ENCODE measurements around the gene BZW1.
A peak's percentile ranks its signal among the peaks of the same experiment; 100 is the strongest.

Gene BZW1

DNA sequence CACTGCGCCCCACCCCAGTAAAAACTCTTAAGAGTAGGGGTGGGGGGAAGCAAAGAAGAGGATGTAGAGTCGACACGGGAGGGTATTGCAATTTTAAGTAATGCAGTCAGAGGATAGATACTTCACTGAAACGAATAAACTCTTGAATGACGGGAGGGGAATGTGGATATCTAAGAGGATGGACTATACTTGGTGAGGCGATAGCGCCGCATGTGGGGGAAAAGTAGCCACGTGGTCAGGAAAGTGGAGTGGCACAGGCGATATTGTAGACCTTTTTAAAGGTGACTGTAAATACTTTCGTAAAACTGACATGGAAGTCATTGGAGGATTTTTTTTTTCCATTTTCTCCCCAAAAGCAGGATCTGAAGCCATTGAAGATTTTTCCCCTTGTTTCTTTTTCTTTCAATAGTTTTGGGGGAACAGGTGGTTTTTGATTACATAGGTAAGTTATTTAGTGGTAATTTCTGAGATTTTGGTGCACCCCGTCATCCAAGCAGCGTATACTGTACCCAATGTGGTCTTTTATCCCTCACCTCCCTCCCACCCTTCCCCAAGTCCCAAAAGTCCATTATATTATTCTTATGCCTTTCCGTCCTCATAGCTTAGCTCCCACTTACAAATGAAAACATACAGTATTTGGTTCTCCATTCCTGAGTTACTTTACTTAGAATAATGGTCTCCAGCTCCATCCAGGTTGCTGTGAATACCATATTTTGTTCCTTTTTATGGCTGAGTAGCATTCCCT, 39.0 kb downstream of the BZW1 start:
- H3K9ac ChIP-seq (ENCODE audit: low read depth in 1 of 2, low read length in 2 of 2), result no peak overlapping the region
- H3K4me1 ChIP-seq (ENCODE audit: control insufficient read depth in 1 of 2, insufficient read depth in 2 of 2, low read length in 2 of 2), result no peaks in the 10 kb centered on the region
- H3K9me3 ChIP-seq (ENCODE audit: control insufficient read depth in 1 of 2, low read length in 2 of 2), result no peaks in the 10 kb centered on the region
- no peaks in the 10 kb centered on the region for H3K27me3 ChIP-seq (ENCODE audit: control insufficient read depth in 1 of 2, insufficient read depth in 2 of 2, low read length in 2 of 2)
- no peak overlapping the region for H3K27ac ChIP-seq (ENCODE audit: low read depth, low read length)
- peaks cover 36 to 48% of the 10 kb centered on the region in 2 donors for H3K36me3 ChIP-seq (ENCODE audit: control insufficient read depth in 1 of 2, insufficient read depth in 2 of 2, low read length in 2 of 2)
- no peak overlapping the region for H3K4me3 ChIP-seq (ENCODE audit: low read depth in 1 of 2, low read length in 2 of 2)

DNA sequence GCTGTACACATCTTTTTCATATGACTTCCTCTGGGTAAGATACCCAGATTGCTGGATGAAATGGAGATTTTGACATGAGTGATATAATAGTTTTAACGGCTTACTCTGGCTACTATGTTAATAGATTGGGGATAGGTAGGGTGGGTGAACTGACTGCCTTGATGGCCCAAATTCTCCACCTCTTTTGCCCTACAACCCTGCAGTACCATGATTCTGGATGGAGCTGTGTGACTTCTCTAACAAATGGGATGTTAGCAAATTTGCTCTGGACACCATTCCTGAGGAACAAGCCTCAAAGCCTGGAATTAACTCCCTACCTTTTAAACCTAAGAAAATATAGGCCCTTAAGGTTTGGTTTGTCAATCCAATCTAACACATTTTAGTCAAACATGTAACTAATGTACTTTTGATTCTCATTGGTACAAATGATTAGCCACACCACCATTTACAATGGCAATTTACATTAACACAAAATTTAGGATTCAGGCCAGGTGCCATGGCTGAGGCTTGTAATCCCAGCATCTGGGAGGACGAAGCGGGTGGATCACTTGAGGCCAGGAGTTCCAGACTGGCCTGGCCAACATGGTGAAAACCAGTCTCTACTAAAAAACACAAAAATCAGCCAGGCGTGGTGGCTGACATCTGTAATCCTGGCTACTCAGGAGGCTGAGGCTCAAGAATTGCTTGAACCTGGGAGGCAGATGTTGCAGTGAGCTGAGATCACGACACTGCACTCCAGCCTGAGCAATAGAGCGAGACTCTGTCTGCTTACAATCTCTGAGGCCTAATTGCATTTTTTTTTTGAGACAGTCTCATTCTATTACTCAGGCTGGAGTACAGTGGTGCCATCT, 39.9 kb downstream of the BZW1 start:
- Histone ChIP-seq H3K4me3 (ENCODE audit: low read depth in 1 of 2, low read length in 2 of 2) (no peak overlapping the region), H3K27ac (ENCODE audit: low read depth, low read length) (no peak overlapping the region), H3K36me3 (ENCODE audit: control insufficient read depth in 1 of 2, insufficient read depth in 2 of 2, low read length in 2 of 2) (peaks cover 42 to 58% of the 10 kb centered on the region in 2 donors), H3K27me3 (ENCODE audit: control insufficient read depth in 1 of 2, insufficient read depth in 2 of 2, low read length in 2 of 2) (no peaks in the 10 kb centered on the region), H3K9ac (ENCODE audit: low read depth in 1 of 2, low read length in 2 of 2) (no peak overlapping the region), H3K9me3 (ENCODE audit: control insufficient read depth in 1 of 2, low read length in 2 of 2) (no peaks in the 10 kb centered on the region), H3K4me1 (ENCODE audit: control insufficient read depth in 1 of 2, insufficient read depth in 2 of 2, low read length in 2 of 2) (no peaks in the 10 kb centered on the region)

DNA sequence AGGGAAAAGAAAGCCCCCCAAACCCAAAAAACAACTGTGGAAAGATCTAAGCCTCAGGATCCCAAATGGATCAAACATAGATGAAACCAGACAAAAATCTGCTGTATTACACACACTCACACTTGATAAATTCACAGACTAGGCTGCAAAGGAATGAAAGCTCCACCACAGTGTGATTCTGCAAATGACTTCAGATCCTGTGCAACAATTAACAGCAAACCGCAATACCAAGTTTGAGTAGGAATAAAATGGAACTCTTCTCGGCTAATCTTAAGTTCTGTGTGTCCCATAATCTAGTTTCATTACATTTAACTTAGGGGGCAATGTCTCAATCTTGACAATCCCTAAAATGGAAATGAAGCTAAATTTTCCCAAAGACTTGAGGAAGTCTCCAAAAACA, 40.9 kb downstream of the BZW1 start:
- Histone ChIP-seq H3K9ac (ENCODE audit: low read depth in 1 of 2, low read length in 2 of 2) (no peak overlapping the region), H3K36me3 (ENCODE audit: control insufficient read depth in 1 of 2, insufficient read depth in 2 of 2, low read length in 2 of 2) (peaks cover 48 to 68% of the 10 kb centered on the region in 2 donors), H3K27me3 (ENCODE audit: control insufficient read depth in 1 of 2, insufficient read depth in 2 of 2, low read length in 2 of 2) (no peaks in the 10 kb centered on the region), H3K9me3 (ENCODE audit: control insufficient read depth in 1 of 2, low read length in 2 of 2) (no peaks in the 10 kb centered on the region), H3K4me1 (ENCODE audit: control insufficient read depth in 1 of 2, insufficient read depth in 2 of 2, low read length in 2 of 2) (no peaks in the 10 kb centered on the region), H3K4me3 (ENCODE audit: low read depth in 1 of 2, low read length in 2 of 2) (no peak overlapping the region), H3K27ac (ENCODE audit: low read depth, low read length) (no peak overlapping the region)

DNA sequence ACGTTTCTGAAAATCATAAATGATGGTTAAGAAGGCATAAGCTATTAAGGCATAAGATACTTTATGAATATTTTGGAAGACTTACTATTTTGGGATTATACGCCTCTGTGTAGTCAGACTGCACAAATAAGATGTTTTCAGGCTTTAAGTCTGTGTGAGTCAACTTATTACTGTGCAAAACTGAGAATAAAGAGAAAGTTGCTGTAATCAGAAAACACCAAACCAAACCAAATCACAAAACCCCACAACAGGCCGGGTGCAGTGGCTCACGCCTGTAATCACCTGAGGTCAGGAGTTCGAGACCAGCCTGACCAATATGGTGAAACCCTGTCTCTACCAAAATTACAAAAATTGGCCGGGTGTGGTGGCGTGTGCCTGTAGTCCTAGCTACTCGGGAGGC, 45.1 kb downstream of the BZW1 start:
- Histone ChIP-seq H3K27ac (ENCODE audit: low read depth, low read length) (no peak overlapping the region), H3K4me1 (ENCODE audit: control insufficient read depth in 1 of 2, insufficient read depth in 2 of 2, low read length in 2 of 2) (peaks cover 14 to 23% of the 10 kb centered on the region in 2 donors), H3K27me3 (ENCODE audit: control insufficient read depth in 1 of 2, insufficient read depth in 2 of 2, low read length in 2 of 2) (no peaks in the 10 kb centered on the region), H3K9me3 (ENCODE audit: control insufficient read depth in 1 of 2, low read length in 2 of 2) (no peaks in the 10 kb centered on the region), H3K36me3 (ENCODE audit: control insufficient read depth in 1 of 2, insufficient read depth in 2 of 2, low read length in 2 of 2) (peaks cover 59 to 86% of the 10 kb centered on the region in 2 donors), H3K9ac (ENCODE audit: low read depth in 1 of 2, low read length in 2 of 2) (no peak overlapping the region), H3K4me3 (ENCODE audit: low read depth in 1 of 2, low read length in 2 of 2) (no peak overlapping the region)

DNA sequence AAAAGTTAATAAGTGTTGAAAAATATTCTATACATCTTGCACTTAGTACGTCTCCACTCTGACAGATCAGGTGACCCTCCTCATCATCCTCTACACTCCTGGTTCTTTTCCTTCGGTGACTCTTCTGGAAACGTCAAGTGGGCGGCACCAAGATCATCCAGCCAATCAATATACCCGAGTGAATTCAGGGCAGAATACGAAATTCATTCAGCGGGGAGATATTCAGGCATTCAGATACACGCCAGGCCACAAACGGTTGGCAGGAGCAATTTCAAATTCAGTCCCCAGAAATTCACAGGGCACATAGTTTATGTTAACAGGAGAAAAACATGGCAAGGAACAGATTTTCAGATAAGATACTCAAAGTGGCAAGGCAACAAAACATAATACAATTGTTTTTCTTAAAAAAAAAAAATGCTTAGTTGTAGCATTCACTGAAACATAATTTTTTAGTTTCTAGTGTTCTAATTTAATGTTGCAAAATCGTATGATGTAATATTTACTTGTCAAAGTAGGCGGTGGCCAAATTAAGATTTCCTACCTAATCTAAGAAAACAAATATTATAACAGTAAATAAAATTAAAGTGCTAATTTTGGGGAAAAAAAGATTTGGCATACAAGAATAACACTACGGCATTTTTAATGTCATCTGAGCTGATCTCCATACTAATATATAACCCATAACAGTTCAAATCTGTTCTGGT, 48.5 kb downstream of the BZW1 start:
- Histone ChIP-seq H3K27me3 (ENCODE audit: control insufficient read depth in 1 of 2, insufficient read depth in 2 of 2, low read length in 2 of 2) (no peaks in the 10 kb centered on the region), H3K27ac (ENCODE audit: low read depth, low read length) (no peak overlapping the region), H3K9me3 (ENCODE audit: control insufficient read depth in 1 of 2, low read length in 2 of 2) (no peaks in the 10 kb centered on the region), H3K36me3 (ENCODE audit: control insufficient read depth in 1 of 2, insufficient read depth in 2 of 2, low read length in 2 of 2) (peaks cover 31 to 52% of the 10 kb centered on the region in 2 donors), H3K9ac (ENCODE audit: low read depth in 1 of 2, low read length in 2 of 2) (no peak overlapping the region), H3K4me1 (ENCODE audit: control insufficient read depth in 1 of 2, insufficient read depth in 2 of 2, low read length in 2 of 2) (peaks cover 16 to 25% of the 10 kb centered on the region in 2 donors), H3K4me3 (ENCODE audit: low read depth in 1 of 2, low read length in 2 of 2) (peak overlapping the region in 1 of 2 donors; percentile 80)

DNA sequence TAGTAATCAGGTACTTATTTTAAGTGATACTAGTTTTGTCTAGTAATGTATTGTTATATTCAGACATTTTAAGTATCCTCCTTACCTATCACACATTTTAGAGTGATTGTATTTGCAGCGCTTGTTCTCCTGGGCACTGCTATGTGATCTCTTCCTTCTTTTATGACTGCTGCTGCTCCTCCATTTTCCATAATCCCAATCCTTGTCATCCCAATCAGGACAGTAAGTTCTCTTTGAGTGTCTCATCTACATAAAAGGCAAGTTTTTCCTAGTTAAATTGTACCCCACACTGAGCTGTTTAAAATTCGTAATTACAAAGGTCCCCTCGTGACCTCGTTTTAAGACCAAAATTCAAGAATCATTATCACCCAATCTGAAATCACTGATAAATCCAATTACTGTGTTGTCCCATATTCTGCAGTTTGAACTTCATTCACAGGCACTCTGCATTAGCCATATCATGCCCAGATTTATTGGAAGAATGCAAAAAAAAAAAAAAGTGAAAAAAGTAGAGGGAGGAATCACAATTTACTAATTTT, 50.0 kb downstream of the BZW1 start:
- no peaks in the 10 kb centered on the region for H3K9me3 ChIP-seq (ENCODE audit: control insufficient read depth in 1 of 2, low read length in 2 of 2)
- H3K4me3 ChIP-seq (ENCODE audit: low read depth in 1 of 2, low read length in 2 of 2), result peak overlapping the region; percentile 80 to 98
- peaks cover 17 to 26% of the 10 kb centered on the region in 2 donors for H3K4me1 ChIP-seq (ENCODE audit: control insufficient read depth in 1 of 2, insufficient read depth in 2 of 2, low read length in 2 of 2)
- H3K36me3 ChIP-seq (ENCODE audit: control insufficient read depth in 1 of 2, insufficient read depth in 2 of 2, low read length in 2 of 2), result peaks cover 24 to 37% of the 10 kb centered on the region in 2 donors
- H3K27me3 ChIP-seq (ENCODE audit: control insufficient read depth in 1 of 2, insufficient read depth in 2 of 2, low read length in 2 of 2), result no peaks in the 10 kb centered on the region
- peak overlapping the region; percentile 18 to 100 for H3K9ac ChIP-seq (ENCODE audit: low read depth in 1 of 2, low read length in 2 of 2)
- H3K27ac ChIP-seq (ENCODE audit: low read depth, low read length), result no peak overlapping the region

DNA sequence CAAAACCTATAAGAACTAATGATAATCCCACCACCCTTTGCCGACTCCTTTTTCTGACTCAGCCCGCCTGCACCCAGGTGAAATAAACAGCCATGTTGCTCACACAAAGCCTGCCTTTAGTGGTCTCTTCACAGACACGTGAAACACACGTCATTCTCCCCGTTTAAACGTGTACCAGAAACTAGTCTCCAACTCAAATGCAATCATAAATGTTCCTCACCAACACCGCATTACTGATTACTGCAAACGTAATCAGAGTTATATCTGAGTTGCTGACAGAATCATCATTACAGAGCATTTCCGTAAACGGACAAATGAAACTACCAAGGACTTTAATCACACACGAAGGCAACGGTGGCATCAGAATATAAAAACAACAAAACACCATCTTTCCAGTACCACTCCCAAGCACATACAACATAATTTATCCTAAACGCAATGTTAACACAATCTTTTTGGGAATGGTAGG, 50.9 kb downstream of the BZW1 start:
- Histone ChIP-seq H3K9ac (ENCODE audit: low read depth in 1 of 2, low read length in 2 of 2) (peak overlapping the region; percentile 100), H3K4me1 (ENCODE audit: control insufficient read depth in 1 of 2, insufficient read depth in 2 of 2, low read length in 2 of 2) (peaks cover 17 to 26% of the 10 kb centered on the region in 2 donors)

DNA sequence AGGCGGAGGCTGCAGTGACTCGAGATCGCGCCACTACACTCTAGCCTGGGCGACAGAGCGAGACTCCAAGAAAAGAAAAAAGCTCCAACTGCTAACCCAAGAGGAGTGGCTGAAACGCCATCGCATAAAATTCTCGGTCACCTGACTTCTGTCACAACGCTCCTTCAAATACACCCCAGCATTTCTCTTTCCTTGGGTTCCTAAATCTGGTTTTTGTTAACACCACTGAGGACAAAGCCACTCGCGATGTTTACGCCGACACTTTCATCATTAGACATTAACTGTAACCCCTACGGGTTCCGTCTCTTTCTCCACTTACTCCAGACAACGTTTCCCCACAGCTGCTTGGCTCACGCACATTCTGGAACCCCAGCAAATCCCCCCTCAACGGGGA, 52.1 kb downstream of the BZW1 start:
- Histone ChIP-seq H3K36me3 (ENCODE audit: control insufficient read depth in 1 of 2, insufficient read depth in 2 of 2, low read length in 2 of 2) (peaks cover 9 to 17% of the 10 kb centered on the region in 2 donors), H3K4me1 (ENCODE audit: control insufficient read depth in 1 of 2, insufficient read depth in 2 of 2, low read length in 2 of 2) (peaks cover 17 to 26% of the 10 kb centered on the region in 2 donors), H3K27me3 (ENCODE audit: control insufficient read depth in 1 of 2, insufficient read depth in 2 of 2, low read length in 2 of 2) (no peaks in the 10 kb centered on the region), H3K27ac (ENCODE audit: low read depth, low read length) (peak overlapping the region; percentile 100), H3K9me3 (ENCODE audit: control insufficient read depth in 1 of 2, low read length in 2 of 2) (no peaks in the 10 kb centered on the region), H3K4me3 (ENCODE audit: low read depth in 1 of 2, low read length in 2 of 2) (peak overlapping the region; percentile 80 to 98), H3K9ac (ENCODE audit: low read depth in 1 of 2, low read length in 2 of 2) (peak overlapping the region; percentile 100)

More for the DNA sequence above, 50.9 kb downstream of the BZW1 start:
- Histone ChIP-seq H3K27ac (ENCODE audit: low read depth, low read length) (peak overlapping the region; percentile 100), H3K27me3 (ENCODE audit: control insufficient read depth in 1 of 2, insufficient read depth in 2 of 2, low read length in 2 of 2) (no peaks in the 10 kb centered on the region), H3K9me3 (ENCODE audit: control insufficient read depth in 1 of 2, low read length in 2 of 2) (no peaks in the 10 kb centered on the region), H3K4me3 (ENCODE audit: low read depth in 1 of 2, low read length in 2 of 2) (peak overlapping the region; percentile 80 to 98), H3K36me3 (ENCODE audit: control insufficient read depth in 1 of 2, insufficient read depth in 2 of 2, low read length in 2 of 2) (peaks cover 19 to 29% of the 10 kb centered on the region in 2 donors)

DNA sequence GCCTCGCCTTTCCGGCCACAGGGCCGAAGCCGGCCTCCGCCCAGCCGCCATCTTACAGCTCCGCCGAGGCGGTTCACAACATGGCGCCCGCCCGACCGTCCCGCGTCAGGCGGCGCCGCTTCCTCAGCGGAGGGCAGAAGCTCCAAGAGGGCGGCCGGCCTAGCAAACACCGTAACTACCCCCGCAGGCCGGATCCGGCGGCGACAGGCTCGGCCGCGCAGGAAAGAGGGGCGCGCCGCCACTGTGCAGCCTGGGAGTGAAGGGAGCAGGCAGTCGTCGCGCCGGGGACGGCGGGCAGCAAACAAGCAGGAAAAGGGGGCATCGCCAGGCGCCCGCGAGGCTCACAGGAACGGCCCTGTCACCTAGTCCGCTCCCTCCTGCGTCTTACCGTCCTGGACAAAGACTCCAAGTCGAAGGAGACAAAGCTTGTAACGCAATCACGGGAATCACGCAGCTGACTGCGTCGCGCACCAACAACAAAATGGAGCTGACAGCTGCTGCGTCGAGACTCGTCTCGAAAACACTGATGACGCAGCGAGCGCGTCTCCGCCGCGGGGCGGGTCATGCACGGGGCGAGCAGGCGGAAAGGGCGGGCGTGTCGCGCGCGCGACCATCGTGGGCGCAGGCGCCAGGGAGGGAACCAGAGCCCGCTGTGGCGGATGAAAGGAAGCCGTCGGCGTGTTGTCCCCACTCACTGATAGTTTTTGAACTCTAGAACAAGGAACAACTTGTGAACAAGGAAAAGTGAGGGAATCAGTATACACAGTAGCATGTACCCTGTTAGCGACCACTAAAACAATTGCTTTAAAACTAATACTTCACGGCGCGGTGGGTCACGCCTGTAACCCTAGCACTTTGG, 52.7 kb downstream of the BZW1 start, which contains the start of gene CLK1:
Gene CLK1 (minus strand): TSS at position 483 of the 859 bp plus-strand sequence. CDS start 2,796 bp downstream, outside the sequence.
- Histone ChIP-seq H3K27me3 (ENCODE audit: control insufficient read depth in 1 of 2, insufficient read depth in 2 of 2, low read length in 2 of 2) (no peaks in the 10 kb centered on the region), H3K36me3 (ENCODE audit: control insufficient read depth in 1 of 2, insufficient read depth in 2 of 2, low read length in 2 of 2) (peaks cover 3 to 13% of the 10 kb centered on the region in 2 donors), H3K4me3 (ENCODE audit: low read depth in 1 of 2, low read length in 2 of 2) (peak within 1 kb of the TSS; percentile 80 to 98), H3K4me1 (ENCODE audit: control insufficient read depth in 1 of 2, insufficient read depth in 2 of 2, low read length in 2 of 2) (peaks cover 17 to 20% of the 10 kb centered on the region in 2 donors), H3K9ac (ENCODE audit: low read depth in 1 of 2, low read length in 2 of 2) (peak within 1 kb of the TSS; percentile 100), H3K9me3 (ENCODE audit: control insufficient read depth in 1 of 2, low read length in 2 of 2) (no peaks in the 10 kb centered on the region), H3K27ac (ENCODE audit: low read depth, low read length) (peak within 1 kb of the TSS; percentile 100)

Measured in duodenal mucosa (tissue), 2 donors.